ENCODE results near the gene C1orf116. TPM values are rescaled to one million over a fixed set of nuclear protein-coding genes. Genes with fewer than 3 reads are reported as not detected.
A peak's percentile ranks its signal among the peaks of the same experiment; 100 is the strongest.

Gene C1orf116
- total RNA-seq (2022) (106 and 124 TPM in 2 replicates), Bru-seq, nascent RNA (percentile 98 among the genes with signal in this experiment), BruChase-seq, experiment 1, labeled RNA remaining after a 6-hour chase (percentile 90 among the genes with signal in this experiment), BruChase-seq, experiment 2, labeled RNA remaining after a 2-hour chase (percentile 98 among the genes with signal in this experiment)
- long read RNA-seq, full-length matches to known transcripts: 51 of 132 reads
- long read RNA-seq, partial matches to known transcripts: 15 of 132 reads
- long read RNA-seq, other reads (novel, unspliced or antisense): 66 of 132 reads

DNA sequence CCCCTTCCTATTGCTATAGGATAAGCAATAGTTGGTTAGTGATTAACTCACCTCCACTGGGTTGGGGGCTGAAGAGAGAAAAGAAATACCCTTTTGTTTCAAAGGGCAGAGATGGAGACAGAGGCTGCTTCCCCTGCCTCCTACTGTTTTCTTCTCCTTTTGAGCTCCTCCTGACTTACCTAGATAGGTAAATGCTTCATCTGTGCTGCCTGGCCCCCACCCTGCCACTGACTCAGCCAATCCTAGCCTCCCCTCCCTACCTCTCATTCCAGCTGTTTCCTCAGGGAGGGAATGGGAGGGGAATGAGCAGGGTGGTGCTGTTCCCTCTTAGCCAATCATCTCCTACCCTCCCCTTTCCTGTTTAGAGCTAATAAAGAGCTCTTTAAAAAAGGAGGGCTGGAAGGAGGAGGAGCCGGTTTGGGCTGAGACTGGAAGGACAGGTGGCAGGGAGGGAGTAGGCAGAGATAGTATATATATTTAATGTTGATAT is at the start of gene C1orf116:
Gene C1orf116, minus strand, starts transcription at position 229 of the 490 bp plus-strand sequence. CDS start 5,158 bp downstream, outside the sequence.
- peak within 1 kb of the TSS; percentile 92 for H3K4me3 Mint-ChIP-seq (ENCODE audit: low read depth, unreplicated experiment)
- H3K9me3 Mint-ChIP-seq (ENCODE audit: low read depth, unreplicated experiment): no peaks in the 10 kb centered on the region
- peak; percentile 92 for DNase-seq
- peak within 1 kb of the TSS; percentile 98 for H3K27ac Mint-ChIP-seq (ENCODE audit: unreplicated experiment)
- no peak for TF ChIP-seq CTCF (IDR thresholded peaks at IDR 0.05; ENCODE audit: unreplicated experiment)
- peaks cover 61% of the 10 kb centered on the region for H3K36me3 Mint-ChIP-seq (ENCODE audit: insufficient read depth, unreplicated experiment)
- BruUV-seq (replicated peaks): no TSS peak
- CTCF ChIA-PET: interaction anchor here (0.5 to 4.9 kb wide), 17 partner anchors 8 to 397 kb away, joined by 3 to 54 read pairs (median 4); partner anchors contain the start of genes DYRK3, PFKFB2 and YOD1
- intact Hi-C loops (cut with micrococcal nuclease; ENCODE audit: unreplicated experiment): loop anchor here (2.0 kb wide), 1 partner anchor 18 kb away; the partner anchor contains the start of gene YOD1
- H3K4me1 Mint-ChIP-seq (ENCODE audit: low read depth, unreplicated experiment): peaks cover 27% of the 10 kb centered on the region
- H3K27me3 Mint-ChIP-seq (ENCODE audit: unreplicated experiment): no peaks in the 10 kb centered on the region

DNA sequence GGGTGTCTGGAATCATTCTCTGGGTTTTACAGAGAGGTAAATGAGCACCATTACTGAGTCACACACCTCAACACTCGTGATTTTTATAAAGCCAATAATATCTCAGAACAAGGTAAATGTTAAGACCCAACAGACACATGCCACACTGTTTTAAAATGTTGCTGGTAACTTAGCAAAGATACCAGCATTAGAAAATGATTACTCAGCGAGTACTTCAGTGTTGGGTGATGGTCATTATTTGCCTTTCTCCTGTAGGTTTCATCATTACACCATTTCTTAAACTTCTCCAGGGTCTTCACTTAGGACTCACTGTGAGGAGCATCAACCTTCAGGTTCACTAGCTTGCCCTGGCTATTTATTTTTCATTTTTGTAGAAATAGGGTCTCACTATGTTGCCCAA is 49.2 kb upstream of the C1orf116 start:
- no peak overlapping the region for H3K27ac Mint-ChIP-seq (ENCODE audit: unreplicated experiment)
- intact Hi-C loops (cut with micrococcal nuclease; ENCODE audit: unreplicated experiment): no loop called here
- no peak overlapping the region for H3K4me3 Mint-ChIP-seq (ENCODE audit: low read depth, unreplicated experiment)
- no peak for DNase-seq
- CTCF ChIA-PET: interaction anchor here (1.3 to 1.8 kb wide), 2 partner anchors 323 to 418 kb away, joined by 4 read pairs; no protein-coding TSS in a partner anchor
- H3K9me3 Mint-ChIP-seq (ENCODE audit: low read depth, unreplicated experiment): no peaks in the 10 kb centered on the region
- TF ChIP-seq CTCF (IDR thresholded peaks at IDR 0.05; ENCODE audit: unreplicated experiment): no peak
- peaks cover 23% of the 10 kb centered on the region for H3K4me1 Mint-ChIP-seq (ENCODE audit: low read depth, unreplicated experiment)
- H3K36me3 Mint-ChIP-seq (ENCODE audit: insufficient read depth, unreplicated experiment): no peaks in the 10 kb centered on the region
- H3K27me3 Mint-ChIP-seq (ENCODE audit: unreplicated experiment): no peaks in the 10 kb centered on the region
- BruUV-seq (replicated peaks): no TSS peak

DNA sequence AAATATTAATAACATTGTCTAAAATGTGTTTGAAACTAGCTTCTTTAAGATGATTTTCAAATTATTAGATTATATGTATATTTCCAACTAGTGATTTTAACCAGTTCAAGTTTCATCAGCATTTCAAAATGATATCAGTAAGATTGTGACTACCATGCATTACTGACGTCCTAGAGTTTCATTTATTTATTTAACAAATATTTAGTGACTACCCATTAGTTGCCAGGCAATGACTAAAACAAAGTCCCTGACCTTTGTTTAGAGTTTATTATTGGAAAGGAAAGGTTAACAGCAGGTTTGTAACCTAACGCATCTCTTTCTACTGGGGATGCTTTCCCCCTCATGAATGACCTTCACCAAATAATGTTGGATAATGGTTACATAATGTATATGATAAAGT is 48.5 kb upstream of the C1orf116 start:
- no peak for DNase-seq
- CTCF ChIA-PET: interaction anchor here (1.1 to 1.8 kb wide), 2 partner anchors 23 to 418 kb away, joined by 3 to 4 read pairs; no protein-coding TSS in a partner anchor
- intact Hi-C loops (cut with micrococcal nuclease; ENCODE audit: unreplicated experiment): no loop called here
- BruUV-seq (replicated peaks): no TSS peak
- H3K9me3 Mint-ChIP-seq (ENCODE audit: low read depth, unreplicated experiment): no peaks in the 10 kb centered on the region
- TF ChIP-seq CTCF (IDR thresholded peaks at IDR 0.05; ENCODE audit: unreplicated experiment): no peak
- no peak overlapping the region for H3K4me3 Mint-ChIP-seq (ENCODE audit: low read depth, unreplicated experiment)
- no peak overlapping the region for H3K27ac Mint-ChIP-seq (ENCODE audit: unreplicated experiment)
- H3K4me1 Mint-ChIP-seq (ENCODE audit: low read depth, unreplicated experiment): peaks cover 23% of the 10 kb centered on the region
- H3K36me3 Mint-ChIP-seq (ENCODE audit: insufficient read depth, unreplicated experiment): no peaks in the 10 kb centered on the region
- H3K27me3 Mint-ChIP-seq (ENCODE audit: unreplicated experiment): no peaks in the 10 kb centered on the region

DNA sequence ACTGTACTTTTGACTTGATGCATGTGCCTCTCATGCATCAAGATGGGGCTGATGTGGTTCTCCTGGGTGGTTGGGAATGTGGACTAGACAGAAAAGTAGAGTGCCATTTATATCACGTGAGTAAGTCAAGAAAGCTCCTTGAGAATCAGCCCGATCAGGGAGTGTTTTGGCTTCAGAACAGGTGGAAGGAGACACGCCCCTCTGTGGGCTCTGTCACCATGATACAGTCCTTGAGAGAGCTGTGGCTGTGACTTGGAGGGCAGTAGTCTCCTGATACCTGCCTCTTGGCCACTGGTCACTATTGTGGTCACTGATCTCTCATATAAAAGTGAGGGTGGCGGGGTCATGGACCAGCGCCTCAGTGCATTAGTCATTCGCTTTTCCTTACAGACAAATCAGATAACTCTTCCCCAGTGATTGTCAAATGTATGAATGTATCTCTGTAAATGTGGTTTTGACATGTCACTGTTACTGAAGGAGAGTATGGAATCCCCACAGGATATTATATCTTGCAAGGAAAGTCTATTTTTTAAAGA is 47.2 kb upstream of the C1orf116 start:
- TF ChIP-seq CTCF (IDR thresholded peaks at IDR 0.05; ENCODE audit: unreplicated experiment): no peak
- H3K9me3 Mint-ChIP-seq (ENCODE audit: low read depth, unreplicated experiment): no peaks in the 10 kb centered on the region
- no peak overlapping the region for H3K4me3 Mint-ChIP-seq (ENCODE audit: low read depth, unreplicated experiment)
- H3K36me3 Mint-ChIP-seq (ENCODE audit: insufficient read depth, unreplicated experiment): no peaks in the 10 kb centered on the region
- no peaks in the 10 kb centered on the region for H3K27me3 Mint-ChIP-seq (ENCODE audit: unreplicated experiment)
- peaks cover 14% of the 10 kb centered on the region for H3K4me1 Mint-ChIP-seq (ENCODE audit: low read depth, unreplicated experiment)
- DNase-seq: no peak
- CTCF ChIA-PET: interaction anchor here (1.1 to 1.5 kb wide), 3 partner anchors 25 to 326 kb away, joined by 3 to 4 read pairs (median 3); no protein-coding TSS in a partner anchor
- no TSS peak for BruUV-seq (replicated peaks)
- intact Hi-C loops (cut with micrococcal nuclease; ENCODE audit: unreplicated experiment): loop anchor here (5.0 to 10.0 kb wide), 3 partner anchors 275 to 447 kb away; no protein-coding TSS in a partner anchor
- no peak overlapping the region for H3K27ac Mint-ChIP-seq (ENCODE audit: unreplicated experiment)

Measured in Calu3 (cell line).